Hepatocyte (in vitro differentiated cells): ENCODE results near the gene DCTN2.

Source experiments
- EZH2 ChIP-seq: fragments of 200-600 bp; sonication (generic); IDR thresholded peaks from 2 replicates; pipeline ENCODE4 v1.6.1; 2016; ENCODE audit warnings: antibody characterized with exemption, mild to moderate bottlenecking, borderline replicate concordance
- TF ChIP-seq, protein P1 (sequence below): fragments of 200-600 bp; sonication (generic); IDR thresholded peaks from 2 replicates; pipeline ENCODE4 v1.5.1; 2016; ENCODE audit warnings: antibody characterized with exemption, mild to moderate bottlenecking; ENCODE audit not compliant: poor library complexity

DNA sequence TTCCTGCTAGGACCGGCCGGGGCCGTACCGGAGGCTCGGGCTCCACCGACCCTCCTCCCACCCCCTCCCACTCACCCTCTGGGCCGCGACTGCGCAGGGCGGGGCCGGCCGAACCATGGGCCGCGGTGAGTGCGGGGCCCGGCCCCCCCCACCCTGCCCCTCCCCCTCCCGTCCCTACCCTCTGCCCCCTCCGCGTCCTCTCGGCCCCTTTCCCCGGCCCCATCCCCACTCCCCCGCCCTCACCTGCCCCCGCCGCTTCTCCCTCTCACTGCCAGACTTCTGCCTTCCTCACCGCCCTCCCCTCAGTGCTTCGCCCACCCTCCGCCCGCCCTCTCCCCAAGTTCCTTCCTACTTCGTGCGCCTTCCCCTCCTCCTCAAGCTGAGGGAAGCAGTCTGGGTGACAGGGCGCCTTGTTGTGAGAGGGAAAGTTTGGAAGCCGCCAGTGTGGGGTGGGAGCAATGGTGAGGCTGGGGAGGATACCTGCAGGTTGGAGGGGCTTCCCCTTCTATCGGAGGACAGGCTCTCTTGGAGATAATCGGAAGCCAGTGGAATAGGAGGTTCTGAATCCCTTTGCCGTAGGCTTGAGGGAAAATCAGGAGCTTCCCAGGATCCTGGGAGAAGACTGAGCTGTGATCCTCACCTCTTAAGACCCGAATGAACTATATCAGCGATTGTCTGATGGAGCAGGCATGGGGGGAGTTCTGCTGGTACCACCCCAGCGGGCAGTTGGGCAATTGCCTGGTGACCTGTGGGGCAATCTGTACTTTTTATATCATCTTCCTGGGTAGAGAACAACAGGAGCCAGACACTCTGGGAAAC is 23.9 kb downstream of the DCTN2 start:
- TF ChIP-seq, protein P1, sequence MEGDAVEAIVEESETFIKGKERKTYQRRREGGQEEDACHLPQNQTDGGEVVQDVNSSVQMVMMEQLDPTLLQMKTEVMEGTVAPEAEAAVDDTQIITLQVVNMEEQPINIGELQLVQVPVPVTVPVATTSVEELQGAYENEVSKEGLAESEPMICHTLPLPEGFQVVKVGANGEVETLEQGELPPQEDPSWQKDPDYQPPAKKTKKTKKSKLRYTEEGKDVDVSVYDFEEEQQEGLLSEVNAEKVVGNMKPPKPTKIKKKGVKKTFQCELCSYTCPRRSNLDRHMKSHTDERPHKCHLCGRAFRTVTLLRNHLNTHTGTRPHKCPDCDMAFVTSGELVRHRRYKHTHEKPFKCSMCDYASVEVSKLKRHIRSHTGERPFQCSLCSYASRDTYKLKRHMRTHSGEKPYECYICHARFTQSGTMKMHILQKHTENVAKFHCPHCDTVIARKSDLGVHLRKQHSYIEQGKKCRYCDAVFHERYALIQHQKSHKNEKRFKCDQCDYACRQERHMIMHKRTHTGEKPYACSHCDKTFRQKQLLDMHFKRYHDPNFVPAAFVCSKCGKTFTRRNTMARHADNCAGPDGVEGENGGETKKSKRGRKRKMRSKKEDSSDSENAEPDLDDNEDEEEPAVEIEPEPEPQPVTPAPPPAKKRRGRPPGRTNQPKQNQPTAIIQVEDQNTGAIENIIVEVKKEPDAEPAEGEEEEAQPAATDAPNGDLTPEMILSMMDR, result no peak
- no peak for TF ChIP-seq EZH2
